ENCODE measurements around the gene ST6GALNAC5.

ST6GALNAC5 gene

DNA sequence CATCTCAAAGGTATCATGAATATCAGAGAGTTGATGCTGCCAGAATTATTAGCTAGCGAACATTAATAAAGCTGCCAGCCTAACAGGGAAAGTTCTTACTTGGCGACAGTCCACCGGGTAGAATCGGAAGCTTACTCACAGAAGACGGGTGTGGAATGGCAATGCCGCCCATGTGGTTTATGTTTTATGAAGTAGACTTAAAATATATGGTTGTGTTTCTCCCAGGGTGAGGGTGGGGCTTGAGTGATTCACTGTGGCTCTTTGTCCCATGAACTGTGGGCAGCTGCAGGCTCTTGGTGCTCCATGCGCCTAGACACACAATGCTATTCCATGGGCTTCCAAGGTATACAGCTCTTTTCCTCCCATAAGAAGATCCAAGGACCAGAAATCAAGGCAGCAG is 189.2 kb downstream of the ST6GALNAC5 start:
- no peak for DNase-seq

DNA sequence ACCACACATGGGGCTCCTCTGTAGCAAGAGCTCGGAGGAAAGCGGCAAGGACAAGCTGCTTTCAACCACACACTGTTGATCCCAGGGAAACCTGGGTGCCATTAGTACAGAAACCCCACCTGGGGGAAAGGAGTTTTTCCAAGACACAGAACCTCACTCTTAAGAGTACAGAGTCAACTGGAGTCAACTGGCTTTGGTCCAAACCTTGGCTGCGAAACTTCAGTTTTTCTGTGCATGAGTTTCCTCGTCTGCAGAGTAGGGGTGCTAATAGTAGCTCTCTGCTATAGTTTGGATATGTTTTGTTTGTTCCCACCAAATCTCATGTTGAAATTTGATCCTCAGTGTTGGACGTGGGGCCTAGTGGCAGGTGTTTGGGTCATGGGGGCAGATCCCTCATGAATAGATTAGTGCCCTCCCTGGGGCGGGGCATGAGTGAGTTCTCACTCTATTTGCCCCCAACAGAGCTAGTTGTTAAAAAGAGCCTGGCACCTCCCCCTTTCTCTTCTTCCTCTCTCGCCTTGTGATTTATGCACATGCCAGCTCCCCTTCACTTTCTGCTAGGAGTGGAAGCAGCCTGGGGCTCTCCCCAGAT is 190.8 kb downstream of the ST6GALNAC5 start:
- DNase-seq: no peak

DNA sequence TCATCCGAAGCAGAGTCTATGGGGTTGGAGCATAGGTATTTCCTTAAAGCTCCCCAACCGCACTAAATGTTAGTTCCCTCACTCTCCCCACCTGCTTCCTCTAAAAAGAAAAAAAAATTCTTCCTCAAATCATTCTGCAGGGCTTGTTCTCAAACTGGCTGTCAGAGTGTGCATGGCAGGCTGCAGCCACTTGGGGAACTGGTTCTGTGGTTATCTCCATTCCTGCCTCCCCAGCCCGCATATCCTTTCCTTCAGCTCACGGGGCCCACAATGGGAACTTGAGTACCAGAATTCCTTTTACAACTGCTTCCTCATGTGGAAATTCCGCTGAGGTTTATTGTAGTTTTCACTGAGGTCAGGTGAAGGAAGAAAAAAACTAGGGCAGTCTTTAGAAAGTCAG is 192.7 kb downstream of the ST6GALNAC5 start:
- no peak for DNase-seq

DNA sequence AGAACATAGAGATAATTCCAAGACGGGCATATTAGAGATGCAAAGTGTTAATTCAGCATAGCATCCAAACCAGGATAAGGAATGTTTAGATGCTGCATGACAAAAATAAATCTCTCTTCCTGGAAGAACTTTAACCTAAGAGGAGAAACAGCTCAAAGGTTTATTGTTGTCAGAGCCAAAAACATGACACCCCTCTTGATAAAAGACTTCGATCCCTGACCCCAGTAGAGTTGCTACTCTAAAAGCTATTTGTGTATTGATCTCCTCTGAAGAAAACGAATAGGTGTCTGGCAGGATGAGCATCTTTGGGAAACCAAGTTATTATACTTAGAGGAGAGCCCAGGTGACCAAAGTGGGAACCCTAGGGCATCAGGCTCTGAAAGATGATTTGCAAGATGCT is 193.9 kb downstream of the ST6GALNAC5 start:
- no peak for DNase-seq

DNA sequence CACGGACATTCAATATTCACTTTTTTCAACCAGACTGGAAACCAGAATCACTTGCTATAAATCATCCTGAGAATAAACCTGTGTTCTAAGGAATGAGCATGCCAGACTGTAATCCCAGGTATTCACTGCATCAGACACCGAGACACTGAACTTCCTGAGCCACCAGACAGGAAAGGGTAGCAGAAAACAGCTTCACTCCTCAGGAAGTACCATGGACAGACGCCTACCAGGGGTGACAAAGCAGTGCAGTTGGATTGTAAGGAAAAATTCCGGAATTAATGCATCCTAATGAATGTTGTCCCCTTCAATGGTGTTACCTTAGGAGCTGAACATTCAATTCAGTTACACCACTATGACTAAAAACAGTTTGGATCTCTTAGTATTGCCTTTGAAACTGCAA is 195.8 kb downstream of the ST6GALNAC5 start:
- no peak for DNase-seq

DNA sequence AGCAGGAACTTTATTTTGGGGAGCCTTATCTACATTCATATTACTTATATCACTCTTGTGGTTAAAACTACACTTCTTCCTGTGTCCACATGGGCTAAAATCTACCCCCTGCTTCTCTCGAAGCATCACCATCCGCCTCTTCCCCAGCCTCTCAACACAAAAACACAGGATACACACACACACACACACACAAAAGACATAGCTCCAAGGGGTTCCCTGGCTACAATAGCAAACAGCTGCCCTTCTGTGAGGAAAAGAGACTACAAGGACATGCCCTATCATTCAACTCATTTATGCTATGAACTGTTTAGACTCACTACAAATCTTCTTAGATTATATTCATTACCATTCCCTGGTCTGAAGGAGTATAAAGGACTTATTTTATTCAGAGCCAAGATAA is 197.0 kb downstream of the ST6GALNAC5 start:
- DNase-seq: no peak

DNA sequence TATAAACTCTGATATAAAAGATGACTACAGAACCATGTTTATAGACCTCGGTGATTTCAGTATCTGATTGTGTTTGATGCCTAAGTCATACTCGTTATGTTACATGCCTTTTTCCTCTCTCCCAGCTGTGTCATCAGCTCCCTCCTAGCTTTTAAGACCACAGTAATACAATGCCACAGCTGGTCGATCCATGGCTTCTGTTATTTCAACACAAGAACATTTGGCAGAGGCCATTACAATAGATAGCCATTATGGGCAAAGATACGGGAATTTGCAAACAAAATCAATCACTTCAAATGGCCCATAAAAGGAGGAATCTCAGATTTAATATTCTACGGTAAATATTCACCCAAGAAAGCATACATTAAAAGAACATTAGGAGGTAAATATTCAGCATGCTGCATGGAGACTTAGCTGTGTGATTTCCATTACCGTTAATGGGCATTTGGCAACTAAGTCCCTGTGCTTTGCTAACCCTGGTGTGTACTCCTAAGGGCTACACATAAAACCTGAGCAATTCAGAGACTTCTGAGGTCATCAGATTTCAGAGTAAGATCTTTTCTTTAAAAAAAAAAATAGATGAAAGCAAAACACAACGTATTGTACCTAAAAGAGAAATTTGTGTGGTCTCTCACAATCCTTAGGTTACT is 198.5 kb downstream of the ST6GALNAC5 start:
- DNase-seq: no peak

DNA sequence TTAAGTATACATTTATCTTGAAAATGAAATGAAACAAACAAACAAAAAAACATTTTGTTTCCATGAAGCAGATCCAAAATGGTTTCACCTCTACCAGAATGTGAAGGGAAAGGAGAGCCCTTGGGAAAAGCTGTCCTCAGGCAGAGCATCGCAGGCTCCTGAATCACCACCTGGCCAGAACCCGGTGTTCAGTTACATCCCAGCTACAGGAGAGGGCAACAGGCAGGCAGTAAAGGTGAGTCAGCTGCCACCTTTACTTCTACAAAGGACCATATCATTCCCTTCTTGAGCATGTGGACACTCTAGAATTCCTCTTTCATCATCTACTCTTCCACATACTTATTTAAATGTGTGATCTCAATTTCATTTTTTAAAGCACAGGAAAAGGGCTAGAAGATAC is 200.7 kb downstream of the ST6GALNAC5 start:
- DNase-seq: no peak

DNA sequence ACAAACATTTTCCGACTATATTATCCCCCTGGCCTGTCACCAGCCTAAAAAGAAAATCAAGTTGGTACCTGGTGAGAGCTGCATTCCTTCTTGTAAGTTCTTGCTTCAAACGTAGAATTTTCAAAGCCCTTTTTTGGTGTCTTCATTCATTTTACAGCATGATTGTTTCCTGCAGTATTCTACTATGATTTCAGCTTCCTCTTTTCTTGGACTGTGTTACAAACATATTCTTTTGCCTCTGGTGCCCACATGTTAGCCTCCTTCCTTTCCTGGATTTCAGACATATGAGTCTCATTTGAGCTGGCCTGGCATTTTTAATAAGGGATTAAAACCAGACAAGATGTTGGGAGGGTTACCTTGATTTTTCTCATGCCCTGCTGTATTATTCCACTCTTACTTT is 209.5 kb downstream of the ST6GALNAC5 start:
- no peak for DNase-seq

DNA sequence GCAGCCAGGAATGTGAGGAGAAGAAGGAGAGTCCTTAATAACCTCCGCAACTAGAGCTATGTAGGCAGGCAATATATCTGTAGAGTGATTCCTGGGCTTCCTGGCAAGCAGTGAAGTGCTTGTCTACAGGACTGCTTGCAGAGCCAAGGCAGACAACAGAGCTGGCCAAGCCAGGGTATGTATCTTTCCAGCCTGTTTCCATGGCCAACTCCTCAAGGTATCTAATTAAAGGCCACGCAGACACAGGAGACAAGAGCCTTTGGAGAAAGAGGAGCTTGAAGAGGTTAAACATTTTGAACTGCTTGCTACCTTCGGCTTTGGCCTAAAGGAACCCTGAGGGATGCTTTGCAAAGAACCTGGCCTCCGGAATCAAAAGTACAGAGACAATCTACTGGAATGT is 214.6 kb downstream of the ST6GALNAC5 start:
- no peak for DNase-seq

DNA sequence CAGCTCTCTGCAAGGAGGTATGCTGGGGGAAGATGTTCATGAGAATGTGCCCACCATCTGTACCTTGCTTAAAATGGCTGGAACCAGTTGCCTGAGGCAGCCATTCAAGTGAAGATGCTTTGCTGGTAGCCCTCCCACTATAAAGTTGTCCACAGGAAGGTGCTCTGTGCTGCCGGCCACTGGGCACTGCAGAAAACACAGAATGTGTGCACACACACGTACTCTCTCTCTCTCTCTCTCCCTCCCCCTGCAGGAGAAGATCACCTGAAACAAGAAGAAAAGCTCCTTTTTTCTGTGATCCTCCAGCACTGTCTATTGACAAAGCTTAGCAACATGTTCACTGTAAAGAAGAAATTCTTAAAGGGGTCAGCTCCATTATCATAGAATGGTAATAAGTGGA is 217.2 kb downstream of the ST6GALNAC5 start:
- no peak for DNase-seq

DNA sequence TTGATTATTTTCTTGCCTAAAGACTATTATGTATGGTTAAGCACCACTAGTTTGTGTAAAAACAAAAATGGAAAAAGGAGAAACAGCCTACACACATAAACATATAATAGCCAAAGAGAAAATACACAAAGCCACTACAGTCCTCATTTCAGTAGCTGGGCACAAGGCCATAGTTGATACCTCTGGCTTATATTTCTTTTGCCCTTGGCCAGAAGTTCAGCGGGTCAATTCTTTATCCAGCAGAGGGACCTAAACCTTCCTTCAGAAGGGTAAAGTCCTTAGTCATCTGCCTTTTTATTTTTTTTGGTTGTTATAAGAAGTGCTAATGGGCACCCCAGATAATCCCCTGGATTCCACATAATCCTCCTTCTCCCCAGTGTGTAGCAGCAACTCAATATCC is 217.8 kb downstream of the ST6GALNAC5 start:
- no peak for DNase-seq

DNA sequence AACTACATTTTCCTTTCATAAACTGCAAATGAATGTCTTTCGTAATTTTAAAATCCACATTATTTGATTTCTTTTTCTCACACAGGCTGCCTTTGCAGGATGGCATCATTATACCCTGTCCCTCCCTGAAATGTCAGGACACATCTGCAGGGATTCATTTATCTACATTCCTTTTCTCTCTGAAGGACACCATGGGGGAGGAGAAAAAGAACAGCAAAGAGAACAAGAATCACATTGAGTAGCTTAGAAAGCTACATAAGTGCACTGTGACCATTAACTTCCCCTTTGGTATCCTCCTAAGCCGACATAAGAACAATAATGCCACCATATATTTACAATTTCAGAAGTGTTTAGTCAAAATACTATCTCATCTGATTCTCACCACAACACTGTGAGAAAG is 222.5 kb downstream of the ST6GALNAC5 start:
- no peak for DNase-seq

DNA sequence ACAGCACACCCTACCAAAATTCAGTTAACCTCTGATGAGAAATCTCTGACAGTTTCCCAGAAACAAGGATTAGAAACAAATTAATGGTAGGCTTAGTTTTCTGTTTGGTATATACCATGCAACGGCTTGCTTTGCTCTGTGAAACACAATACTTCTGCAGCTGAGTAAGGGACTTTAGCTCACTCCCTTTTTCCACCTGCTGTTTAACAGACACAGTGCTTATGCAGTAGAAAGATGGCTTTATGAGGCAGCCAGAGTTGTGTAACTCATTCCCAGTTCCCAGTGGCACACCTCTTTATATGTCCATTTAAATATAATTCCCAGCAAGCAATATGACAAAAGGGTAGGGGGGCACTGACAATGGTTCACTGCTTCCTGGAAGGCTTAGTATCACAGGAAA is 228.0 kb downstream of the ST6GALNAC5 start:
- DNase-seq: no peak

DNA sequence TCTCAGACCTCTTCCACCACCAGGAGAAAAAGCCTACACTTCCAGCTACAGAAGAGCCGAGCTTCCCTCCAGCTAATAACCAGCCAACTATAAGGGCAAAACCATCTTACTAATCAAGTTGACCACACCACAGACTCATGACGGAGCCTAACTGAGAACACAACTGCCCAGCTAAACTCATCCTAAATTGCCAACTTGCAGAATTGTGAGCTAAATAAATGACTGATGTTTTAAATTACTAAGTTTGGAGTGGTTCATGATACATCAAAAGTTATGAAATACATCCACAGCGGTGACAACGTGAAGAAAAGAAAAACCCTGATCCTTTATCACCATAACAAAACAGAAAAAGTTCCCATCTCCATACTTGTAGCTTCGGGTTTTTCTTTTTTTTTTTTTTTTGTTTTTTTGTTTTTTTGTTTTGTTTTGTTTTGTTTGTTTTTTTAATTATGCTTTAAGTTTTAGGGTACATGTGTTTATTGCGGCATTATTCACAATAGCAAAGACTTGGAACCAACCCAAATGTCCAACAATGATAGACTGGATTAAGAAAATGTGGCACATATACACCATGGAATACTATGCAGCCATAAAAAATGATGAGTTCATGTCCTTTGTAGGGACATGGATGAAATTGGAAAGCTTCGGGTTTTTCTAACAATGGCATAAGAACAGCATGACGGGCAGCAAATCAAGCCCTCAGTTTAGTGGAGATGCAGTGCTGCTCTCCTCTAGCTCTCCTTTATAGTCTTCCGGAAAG is 229.4 kb downstream of the ST6GALNAC5 start:
- DNase-seq: no peak

DNA sequence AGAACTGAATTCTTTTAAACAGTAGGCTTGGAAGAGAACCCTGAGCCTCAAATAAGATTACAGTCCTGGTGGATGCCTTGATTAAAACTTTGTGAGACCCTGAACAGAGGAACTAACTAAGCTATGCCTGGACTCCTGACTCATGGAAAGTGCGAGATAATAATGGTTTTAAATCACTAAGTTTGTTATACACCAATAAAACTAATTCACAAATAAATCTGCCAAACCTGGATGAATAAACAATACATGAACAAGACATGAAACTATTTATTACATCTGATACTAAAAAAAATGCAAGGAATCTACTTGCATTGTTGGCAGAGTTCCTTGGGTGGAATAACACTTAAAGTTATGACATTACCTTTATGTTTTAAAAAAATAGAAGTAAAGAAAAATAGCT is 233.6 kb downstream of the ST6GALNAC5 start:
- no peak for DNase-seq

DNA sequence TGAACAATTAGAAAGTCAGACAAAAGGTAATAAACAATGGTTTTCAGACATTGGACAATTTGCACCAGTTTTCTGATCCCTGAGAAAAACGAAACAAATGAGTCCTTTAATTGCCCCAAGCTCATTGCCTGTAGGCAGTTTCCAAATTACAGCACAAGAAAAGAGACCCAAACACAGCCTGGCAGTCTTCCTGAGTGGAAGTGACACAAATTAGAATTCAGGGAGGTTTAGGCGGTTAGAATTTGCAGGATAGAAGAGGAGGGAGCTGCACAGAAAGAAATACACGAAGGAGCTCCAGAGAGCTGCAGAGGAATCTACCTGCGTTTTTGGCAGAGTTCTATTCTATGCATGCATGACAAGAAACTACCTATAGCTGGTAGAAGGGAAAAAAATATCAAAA is 236.2 kb downstream of the ST6GALNAC5 start:
- DNase-seq: no peak

DNA sequence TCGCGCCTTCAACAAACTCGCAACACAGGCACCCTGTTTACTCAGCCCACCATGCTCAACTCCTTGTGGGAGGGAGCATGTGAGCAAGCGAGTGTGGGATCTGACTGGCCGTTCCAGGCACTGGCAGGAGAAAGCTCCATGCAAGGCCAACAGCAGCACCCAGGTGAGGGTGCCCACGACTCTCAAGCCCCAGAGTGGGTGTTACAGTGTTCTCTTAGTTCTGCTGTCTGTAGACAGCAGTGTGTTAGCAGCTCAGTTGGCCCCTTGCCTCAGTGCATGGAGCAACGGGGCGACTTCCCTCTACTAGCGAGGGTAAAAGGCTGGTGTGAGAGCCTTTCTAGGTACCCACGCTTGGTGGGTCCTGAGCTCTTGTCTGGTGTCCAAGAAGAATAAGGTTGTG is 237.4 kb downstream of the ST6GALNAC5 start:
- DNase-seq: no peak
